Measurements from ENCODE around the gene CCDC102A. TPM values are rescaled to one million over a fixed set of nuclear protein-coding genes. Genes with fewer than 3 reads are reported as not detected.
"Not testable (repeated sequence)": the region's sequence is repeated elsewhere in the genome, so short reads cannot be mapped to it uniquely, and the experiment has no call there.

CCDC102A gene
- total RNA-seq, 4 donors from 2014 or later = 3.5 to 9.8 (median 7.8) TPM

- DNase-seq (ENCODE audit: low spot score) (no peak), ATAC-seq (ENCODE audit: low FRiP score) (no peak)
- no peak for TF ChIP-seq CTCF (IDR thresholded peaks at IDR 0.05)
Observed at GRCh38 chr16:57556941-57557541, 20.7 kb upstream of the CCDC102A start.

- DNase-seq (ENCODE audit: low spot score) (no peak), ATAC-seq (ENCODE audit: low FRiP score) (no peak)
- TF ChIP-seq CTCF (IDR thresholded peaks at IDR 0.05) = no peak
Observed at GRCh38 chr16:57555831-57556230, 19.5 kb upstream of the CCDC102A start.

GRCh38 chr16:57551057-57551456 lies 14.7 kb upstream of the CCDC102A start:
- DNase-seq (ENCODE audit: low spot score) (no peak), ATAC-seq (ENCODE audit: low FRiP score) (no peak)
- TF ChIP-seq CTCF (IDR thresholded peaks at IDR 0.05) = no peak

- no peak for TF ChIP-seq CTCF (IDR thresholded peaks at IDR 0.05)
- ATAC-seq (ENCODE audit: low FRiP score) = no peak
- DNase-seq (ENCODE audit: low spot score) = no peak
Observed at GRCh38 chr16:57549730-57550129, 13.4 kb upstream of the CCDC102A start.

- no peak for ATAC-seq (ENCODE audit: low FRiP score)
- TF ChIP-seq CTCF (IDR thresholded peaks at IDR 0.05) = no peak
- DNase-seq (ENCODE audit: low spot score) = no peak
Observed at GRCh38 chr16:57548408-57548807, 12.0 kb upstream of the CCDC102A start.

- ATAC-seq (ENCODE audit: low FRiP score); DNase-seq (ENCODE audit: low spot score): not testable (repeated sequence)
Observed at GRCh38 chr16:57547524-57547923, 11.2 kb upstream of the CCDC102A start.

- peak; percentile 7 for DNase-seq (ENCODE audit: low spot score)
- no peak for TF ChIP-seq CTCF (IDR thresholded peaks at IDR 0.05)
- no peak for ATAC-seq (ENCODE audit: low FRiP score)
Observed at GRCh38 chr16:57544124-57544653, 7.8 kb upstream of the CCDC102A start.

Measured in omental fat pad (tissue), 4 donors.